ENCODE measurements around the gene TNFRSF17.

DNA sequence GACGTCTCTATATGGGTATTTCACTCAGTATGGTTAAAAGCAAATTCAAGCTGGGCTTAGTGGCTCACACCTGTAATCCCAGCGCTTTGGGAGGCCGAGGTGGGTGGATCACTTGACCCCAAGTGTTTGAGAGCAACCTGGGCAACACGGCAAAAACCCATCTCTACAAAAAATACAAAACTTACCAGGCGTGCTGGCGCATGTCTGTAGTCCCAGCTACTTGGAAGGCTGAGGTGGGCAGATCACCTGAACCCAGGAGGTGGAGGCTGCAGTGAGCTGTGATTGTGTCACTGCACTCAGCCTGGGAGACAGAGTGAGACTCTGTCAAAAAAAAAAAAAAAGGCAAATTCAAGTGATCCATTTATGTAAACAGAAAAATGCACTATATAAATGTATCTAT lies 1.3 kb upstream of the TNFRSF17 start:
- TF ChIP-seq EZH2phosphoT487 (IDR thresholded peaks at IDR 0.05; ENCODE audit: insufficient read depth, low read depth) (no peak), EZH2 (IDR thresholded peaks at IDR 0.05; ENCODE audit: insufficient read depth, poor library complexity, severe bottlenecking) (no peak)
